Hematopoietic multipotent progenitor cell treated with erythropoietin and hydrocortisone succinate and interleukin-3 and kit ligand, for 15 days (in vitro differentiated cells): ENCODE data around the gene POLR3G.

Source experiments
- DNase-seq: peaks from one replicate; pipeline ENCODE4 v3.0.0-alpha.2; 2015; ENCODE audit warnings: low spot score

The POLR3G gene

DNA sequence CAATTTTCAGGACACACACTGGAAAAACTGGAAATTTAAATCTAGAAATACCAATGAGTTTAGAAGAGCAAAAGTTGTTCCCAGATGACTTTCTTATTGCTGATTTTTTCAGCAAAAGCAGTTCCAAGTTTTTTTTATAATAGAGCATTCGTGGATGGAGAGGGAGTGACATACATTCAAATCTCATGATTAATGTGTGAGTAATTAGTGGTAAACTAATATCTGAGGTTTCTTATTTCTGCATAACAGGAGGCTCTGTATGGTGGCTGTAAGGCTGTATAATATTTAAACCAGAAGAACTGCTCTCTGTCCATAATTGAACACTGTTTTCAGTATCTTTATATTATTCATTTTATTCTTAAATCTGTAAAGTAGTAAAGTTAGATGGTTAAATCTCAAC, 28.9 kb downstream of the POLR3G start:
- no peak for DNase-seq

DNA sequence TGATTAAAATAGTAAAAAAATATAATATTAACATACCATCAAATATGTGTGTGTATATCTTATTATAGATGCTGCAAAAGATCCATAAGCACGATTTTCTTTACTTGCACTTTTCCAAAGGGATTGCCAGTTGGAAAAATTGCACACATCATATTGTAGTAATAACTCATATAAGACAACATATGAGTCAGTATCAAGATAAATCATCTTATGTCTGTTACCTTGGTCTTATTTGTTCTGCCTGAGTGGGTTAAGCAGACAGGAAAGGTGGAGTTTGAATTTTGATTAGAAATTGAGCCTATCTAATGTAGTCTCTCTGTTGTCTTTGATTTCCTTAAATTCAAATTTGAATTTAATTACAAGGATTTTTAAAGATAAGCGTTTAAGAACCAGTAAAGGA, 30.1 kb downstream of the POLR3G start:
- DNase-seq, result no peak

DNA sequence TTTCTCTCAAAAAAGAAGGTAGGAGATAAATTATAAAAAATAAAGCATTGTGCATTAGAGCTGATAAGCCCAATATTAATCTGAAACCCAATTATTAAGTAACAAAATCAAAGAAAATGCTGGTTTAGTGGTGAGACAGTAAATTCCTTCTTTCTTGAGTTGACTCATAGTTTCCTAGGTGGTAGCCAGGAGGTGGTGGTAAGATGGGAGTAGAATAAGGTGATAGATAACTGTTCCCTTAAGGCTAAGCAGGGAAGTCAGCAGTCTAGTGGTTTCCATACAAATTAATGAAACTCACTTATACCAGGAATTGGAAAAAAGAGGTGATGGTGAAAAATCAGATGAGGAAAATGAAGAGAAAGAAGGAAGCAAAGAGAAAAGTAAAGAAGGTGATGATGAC, 31.6 kb downstream of the POLR3G start:
- no peak for DNase-seq

DNA sequence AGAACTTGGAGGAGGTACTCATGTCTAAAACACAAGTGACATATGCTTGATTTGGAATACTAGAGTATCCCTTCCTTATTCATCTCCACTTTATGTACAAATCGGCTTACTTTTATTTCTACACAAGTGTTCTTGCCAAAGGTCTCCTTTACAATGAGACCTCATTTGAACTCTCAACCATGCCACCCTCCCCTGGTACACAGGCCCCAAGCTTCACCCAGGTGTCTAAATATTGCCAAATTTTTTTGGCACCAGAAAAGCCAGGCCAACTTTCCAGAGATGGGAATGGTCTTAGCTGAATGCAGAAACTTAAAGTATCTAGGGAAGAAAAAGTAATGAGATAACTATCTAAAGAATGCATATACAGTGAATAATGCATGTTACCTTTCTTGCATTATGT, 35.8 kb downstream of the POLR3G start:
- no peak for DNase-seq

DNA sequence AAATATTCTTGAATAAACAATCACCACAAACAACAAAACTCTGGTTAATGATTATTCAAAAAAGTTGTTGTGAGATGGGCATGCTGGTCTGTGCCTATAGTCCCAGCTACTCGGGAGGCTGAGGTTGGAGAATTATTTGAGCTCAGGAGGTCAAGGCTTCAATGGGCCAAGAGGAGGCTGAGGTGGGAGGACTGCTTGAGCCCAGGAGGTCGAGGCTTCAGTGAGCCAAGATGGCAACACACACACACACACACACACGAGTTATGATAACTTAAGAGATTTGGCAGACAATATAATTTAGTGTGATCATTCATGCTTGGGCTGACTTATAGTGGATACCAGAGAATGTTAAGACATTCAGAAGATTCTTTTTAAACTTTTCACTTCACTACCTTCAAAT, 39.9 kb downstream of the POLR3G start:
- DNase-seq, result no peak

DNA sequence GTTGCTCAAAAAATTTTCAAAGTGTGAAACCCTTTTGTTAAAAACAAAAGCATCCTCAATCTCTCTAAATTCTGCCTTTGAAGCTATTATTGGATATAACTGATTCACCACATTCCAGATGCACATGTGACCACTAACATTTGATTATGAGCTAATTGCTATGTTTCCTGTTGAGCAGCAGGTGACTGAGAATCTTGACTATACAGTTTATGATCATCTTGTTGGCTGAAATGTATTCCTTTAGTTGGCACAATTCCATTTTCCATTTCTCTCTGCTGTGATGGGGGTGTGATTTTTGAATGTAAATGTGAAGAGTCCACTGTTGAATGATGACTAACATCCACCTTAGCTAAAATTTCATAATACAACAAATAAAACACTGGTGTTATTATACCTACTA, 44.0 kb downstream of the POLR3G start:
- DNase-seq, result no peak

DNA sequence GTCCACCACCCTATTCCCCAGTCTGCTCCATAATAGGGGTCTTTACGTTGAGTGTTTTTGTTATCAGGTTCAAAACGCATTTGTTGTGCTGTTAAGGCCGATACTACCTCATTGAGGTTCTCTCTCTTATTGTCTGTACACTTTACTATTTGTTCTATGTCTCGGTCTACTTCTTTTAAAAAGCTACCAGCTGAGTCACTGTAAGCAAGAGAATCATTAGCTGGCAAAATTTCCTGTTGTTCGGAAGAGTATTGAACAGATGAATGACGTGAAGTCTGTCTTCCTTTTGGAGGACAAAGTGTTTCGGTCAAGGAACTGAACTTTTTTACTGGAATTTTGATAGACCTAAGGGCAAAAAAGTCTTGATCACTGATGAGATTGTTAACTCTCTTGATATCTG, 44.4 kb downstream of the POLR3G start:
- no peak for DNase-seq

DNA sequence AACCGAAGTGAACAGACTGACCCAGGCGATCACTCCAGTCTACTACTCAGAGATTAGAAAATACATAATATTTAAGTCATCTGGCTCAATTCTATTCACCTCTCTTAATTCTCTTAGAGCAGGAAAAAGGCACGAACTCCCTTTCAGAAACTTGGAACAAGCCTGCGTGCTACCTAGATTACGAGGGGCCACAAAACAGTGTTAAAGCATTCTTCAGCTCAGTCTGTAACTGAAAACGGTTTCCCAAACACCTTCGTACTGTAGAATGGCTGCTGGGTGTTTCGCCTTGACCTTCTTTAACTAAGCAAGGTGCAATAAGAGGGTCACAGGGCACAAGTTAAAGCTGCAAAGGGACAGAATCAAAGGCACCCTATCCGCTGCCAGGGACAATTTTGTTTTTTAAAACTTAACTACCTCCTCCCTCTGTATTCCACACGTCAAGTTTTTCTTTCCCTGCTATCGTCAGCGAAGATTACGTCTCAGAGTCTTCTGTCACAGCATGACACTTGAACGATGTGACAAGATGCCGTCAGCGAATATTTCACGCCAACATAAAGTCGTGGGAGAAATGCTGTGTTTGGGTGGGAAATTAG, 54.0 kb downstream of the POLR3G start:
- DNase-seq, result peak; percentile 65

DNA sequence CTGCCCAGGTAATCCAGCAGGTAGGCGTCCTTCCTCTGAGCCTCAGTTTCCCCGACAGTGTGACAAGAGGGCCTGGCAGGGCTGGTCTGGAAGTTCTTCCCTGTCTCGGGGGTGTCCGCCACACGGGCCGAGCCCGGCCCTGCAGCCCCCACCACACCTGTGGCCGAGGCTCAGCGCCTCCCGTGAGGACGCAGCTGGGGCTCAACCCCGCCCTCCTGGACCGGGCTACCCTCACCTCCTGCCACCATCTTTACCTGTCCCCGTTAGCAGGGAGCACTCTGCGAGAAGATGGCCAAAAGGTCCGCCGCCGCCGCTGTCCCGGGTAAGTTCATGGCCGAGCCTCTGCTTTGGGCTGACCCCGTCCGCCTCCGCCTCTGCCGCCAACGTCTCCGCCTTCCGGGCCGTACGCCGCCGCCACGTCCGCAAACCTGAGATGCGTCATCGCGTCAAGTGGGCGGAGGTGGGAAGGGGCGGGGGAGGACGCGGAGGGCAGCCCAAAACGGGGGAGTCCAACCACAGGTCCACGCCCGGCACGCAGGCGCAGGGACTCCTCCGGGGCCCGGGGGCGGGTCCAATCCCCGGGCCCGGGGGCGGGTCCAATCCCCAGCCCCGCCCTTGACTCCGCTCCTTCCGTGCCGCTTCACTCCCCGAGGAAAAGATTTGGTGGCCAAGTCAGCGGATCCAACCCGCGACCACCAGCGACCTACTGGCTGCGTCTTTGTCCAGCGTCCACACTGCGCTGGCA, 54.7 kb downstream of the POLR3G start, which contains the start of gene LYSMD3:
Gene LYSMD3 (minus strand): TSS at position 391 of the 745 bp plus-strand sequence. CDS start 4,295 bp downstream, outside the sequence.
- peak; percentile 99 for DNase-seq

DNA sequence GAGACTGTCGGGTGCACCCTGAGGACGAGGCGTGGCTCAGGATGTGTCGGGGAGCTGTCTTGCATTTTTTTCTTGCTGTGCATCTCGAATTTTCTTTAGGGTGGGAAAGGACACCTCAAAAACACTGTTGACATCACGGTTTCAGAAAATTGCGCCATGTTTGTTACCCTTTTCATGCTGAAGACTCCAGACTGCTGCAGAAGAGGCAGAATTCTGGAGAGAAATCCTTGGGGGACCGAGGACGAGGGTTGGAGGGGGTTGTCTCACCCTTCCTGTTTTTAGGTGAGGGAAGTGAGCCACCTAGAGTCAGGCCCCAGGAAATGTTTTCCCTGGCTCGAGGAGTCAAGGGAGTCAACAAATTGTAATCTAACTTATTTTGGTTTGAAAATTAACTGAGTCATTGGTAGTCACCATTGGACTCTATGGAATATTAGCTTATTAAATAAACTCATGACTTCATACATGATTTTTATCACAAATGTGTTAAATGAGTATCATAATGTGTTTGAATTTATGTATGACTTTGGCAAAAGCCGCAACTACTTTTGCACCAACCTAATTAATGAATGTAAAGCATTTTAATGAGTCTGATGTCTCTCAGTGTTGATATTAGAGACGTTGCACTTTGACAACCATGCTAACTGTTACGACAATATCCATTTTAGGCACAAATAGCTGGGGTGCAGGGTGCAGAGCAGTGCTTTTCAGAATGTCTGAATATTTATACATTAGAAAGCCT, 55.4 kb downstream of the POLR3G start:
- DNase-seq, result peak; percentile 90

DNA sequence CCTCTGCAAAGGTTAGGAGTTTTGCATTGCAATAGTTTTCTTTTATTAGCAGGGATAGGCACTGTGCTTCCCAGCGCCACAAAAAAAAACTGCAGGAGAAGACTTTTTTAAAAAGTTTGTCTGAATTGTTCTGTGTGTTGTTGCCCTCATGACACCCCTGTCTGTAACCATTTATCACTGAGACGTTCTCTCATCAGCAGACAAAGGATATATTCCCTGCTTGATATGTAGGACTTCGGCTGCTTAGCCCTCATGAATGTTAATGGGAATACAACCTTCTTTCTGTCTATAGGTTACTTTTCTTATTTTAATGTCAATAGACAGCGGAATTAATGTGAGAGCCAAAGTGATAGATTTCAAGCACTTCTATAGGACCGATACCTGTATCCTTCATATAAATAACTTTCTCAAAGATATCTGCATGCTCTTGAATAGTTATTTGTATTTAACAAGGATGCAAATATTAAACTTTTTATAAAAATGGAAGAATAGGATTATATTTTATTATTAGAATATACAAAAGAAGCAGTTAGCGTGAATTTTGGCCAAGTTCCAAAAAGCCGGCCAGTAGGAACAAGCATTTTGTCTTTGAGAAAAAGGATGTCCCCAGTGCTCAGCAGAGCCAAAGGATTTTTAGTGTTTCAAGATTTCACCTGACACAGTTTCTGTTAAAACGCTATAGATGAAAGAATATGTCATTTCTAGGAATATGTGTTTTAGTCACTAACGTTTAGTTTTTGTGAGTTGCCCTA, 56.2 kb downstream of the POLR3G start:
- peak; percentile 30 for DNase-seq

DNA sequence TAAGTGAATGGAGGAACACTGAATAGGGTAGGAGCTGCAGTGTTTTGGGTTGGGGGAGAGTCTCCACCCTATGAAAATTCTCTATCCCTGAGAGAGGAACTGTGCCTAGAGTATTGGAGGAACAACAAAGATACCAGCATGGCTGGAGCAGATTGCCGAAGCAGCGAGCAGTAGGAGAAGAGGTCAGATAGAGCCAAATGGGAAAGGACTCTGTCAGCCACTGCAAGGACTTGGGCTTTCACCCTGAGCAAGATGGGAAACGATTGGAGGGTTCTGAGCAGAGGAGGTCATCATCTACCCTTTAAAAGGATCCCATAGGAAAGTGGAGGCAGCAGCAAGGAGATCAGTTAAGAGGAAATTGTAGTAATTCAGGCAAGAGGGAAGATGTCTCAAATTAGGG, 59.1 kb downstream of the POLR3G start:
- no peak for DNase-seq

DNA sequence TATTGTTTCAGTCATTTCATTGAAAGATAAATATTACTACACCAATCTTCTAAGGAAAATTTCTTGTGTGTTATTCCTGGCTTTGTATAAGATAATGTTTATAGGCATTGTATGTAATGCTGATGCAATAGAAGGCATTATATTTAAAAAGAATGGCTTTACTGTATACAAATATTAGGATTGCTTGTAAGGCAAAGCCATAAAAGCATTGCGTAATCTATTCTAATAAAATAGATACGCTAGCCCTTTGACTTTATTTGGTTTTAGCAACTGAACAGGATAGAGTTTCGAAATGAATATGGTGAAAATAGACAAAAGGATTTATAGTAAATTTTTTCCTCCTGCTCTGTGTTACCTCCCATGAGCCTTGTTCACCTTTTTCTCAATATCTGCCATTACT, 60.3 kb downstream of the POLR3G start:
- DNase-seq, result no peak

DNA sequence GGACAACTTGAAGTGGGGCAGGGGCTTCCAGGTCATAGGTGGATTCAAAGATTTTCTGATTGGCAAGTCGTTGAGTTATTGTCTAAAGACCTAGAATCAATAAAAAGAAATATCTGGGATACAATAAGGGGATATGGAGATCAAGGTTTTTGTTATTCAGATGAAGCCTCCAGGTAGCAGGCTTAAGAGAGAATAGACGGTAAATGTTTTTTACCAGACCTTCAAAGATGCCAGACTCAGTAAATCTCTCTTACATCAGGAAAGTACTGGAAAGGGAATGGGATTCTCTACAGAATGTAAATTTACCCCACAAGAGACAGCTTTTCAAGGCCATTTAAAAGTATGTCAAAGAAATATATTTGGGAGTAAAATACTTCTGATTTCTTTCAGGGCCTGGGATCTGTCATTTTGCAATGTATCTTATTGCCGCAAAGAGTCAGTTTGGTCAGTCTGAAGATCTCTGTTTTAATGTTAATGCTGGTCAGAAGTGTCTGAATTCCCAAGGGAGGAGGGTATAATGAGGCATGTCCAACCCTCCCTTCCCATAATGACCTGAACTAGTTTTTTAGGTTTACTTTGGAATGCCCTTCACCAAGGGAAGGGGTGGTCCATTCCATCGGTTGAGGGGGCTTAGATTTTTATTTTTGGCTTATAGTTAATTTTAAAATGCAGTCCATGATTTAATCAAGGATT, 68.3 kb downstream of the POLR3G start:
- DNase-seq, result no peak

DNA sequence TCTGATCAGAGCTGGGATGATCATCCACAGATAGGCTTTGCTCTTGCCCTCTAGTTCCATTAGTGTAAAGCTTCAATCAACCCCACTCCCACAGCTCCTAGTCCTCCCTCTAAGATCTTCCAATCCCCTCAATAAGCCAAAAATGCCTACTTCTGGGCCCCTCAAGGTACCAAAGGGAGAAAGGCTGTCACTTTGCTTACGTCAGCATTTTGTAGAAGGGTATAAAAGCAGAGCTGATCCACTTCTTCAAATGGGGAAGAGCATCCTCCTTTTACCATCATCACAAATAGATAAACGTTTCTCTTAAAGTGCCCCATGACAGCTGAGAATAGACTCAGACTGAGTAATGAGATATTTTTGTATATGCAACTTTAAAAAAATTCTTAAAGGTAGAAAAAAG, 70.8 kb downstream of the POLR3G start:
- no peak for DNase-seq

DNA sequence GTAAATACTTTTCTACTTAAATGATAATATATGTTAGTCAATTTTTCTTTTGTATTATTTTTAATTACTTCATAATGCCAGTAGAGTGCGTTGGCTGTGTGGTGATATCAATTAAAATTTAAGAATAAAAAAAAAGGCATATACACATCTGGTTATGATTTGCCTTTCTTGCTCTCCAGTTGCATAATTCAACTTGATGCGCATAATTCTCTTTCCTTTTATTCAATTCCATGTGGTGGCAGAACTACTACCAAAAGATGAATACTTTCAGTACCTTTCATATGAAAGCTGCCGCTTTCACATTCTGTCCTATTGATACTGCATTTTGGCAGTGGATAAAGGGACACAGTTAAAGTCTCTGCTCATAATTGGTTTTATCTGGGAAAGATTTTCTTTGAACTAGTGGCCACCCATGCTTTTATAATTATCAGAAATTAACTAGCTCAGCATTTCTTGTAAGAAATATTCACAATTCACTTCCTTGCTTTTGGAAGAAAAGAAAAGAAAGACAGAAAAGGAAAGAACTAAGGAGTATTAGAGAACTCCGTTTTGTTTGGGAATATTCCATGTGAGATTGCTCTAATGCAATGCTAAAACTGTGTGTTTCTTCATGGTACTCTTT, 71.7 kb downstream of the POLR3G start:
- DNase-seq, result no peak

DNA sequence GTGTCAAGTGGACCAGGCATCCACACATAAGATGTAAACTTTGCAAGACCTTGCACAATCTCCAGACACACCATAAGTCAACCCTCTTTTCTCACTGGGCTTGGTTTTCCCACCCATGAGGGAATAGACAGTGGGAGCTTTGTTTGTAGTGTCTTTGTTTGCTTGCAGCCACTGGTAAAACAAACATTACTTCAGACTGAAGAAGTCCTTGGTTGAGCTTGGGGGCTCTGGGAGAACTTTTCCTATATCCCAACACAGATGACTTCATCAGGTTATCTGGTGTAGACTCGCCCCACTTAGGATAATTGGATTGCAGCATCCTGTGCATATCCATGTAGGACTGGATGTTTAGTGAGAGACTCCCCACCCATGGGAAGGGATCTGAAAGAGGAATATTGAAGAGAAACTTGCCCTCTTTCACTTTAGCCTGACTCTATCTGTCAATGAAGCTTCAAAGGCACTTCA, 72.4 kb downstream of the POLR3G start:
- DNase-seq, result no peak

DNA sequence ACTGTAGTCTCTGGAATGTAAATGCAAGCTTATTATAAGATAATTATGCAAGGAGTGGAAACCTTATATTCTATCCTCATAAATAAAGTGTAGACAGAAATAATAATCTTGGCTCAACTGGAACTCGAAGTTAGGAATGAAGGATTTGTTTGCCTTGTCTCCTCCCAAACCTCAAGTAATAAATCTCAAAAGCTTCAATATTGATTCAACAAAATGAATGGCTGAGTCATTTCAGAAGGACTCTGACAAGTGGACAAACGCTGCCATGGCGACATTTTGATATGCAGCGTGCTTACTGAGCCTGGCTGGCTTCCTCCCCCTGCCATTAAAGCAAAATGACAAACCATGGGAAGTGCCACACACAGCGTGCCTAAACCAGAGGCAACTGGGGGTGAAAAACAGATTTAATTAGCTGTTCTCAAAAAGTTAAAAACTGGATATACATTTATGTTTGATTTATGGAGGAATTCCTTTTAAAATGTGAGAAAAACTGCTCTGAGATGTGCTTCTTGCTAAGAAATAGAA, 73.5 kb downstream of the POLR3G start:
- DNase-seq, result no peak

DNA sequence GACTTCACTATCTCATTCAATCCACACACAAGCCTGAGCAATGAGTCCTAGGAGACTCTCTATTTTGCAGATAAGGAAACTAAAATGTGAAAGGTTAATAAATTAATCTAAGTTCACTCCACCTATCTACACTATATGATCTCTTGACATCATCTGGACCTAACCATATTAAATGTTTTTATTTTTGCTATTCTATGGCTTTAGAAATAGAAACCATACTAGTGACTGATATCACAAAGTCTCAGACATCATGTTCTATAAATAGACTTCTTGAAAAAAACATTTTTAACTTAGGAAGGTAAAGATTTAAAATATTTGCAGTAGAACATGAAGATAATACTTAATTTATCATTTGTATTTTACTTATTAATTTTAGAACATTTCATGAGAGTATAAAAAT, 74.6 kb downstream of the POLR3G start:
- no peak for DNase-seq

DNA sequence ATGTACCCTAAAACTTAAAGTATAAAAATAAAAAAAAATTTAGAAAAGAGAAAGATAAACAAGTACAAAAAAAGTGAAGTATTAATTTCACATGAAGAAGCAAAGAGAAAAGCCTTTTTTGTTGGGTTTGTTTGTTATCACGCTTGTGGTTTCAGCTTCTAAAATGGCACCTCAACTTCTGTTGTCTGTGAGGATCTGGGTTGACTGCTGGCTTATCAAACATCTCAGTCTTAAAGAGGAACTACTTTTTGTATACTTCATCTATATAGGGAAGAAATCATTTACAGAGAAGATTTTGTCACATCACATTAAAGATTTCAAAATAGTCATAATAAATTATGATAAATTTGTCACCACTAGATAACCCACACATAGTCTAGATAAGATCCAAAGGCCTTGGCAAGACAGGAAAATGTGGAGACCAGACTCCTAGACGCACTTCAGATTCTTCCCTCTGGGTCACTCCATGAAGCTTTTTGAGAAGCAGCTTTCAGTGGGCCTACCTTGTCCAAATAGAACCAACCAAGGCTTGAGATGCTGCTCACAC, 75.1 kb downstream of the POLR3G start:
- DNase-seq, result no peak

DNA sequence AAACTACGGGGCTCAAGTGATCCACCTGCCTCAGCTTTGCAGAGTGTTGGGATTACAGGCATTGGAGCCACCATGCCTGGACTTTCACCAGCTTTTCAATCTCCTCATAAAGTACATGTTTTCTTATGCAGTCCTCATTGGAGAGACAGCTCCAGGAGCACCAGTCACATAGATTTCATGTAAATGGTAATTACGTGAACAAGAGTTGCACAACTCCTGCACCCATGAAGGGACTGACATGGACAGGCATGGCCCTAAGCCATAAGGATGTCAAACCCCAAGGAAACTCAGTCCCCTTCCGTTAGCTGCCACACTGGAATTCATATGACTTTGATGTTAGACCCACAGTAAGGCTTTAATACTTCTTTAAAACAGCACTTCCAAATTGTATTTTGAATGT, 76.3 kb downstream of the POLR3G start:
- DNase-seq, result no peak
